Mesenchymal stem cell (in vitro differentiated cells and primary cell): ENCODE results near the gene MYO15B.

Source experiments
- DNase-seq: peaks from one replicate; pipeline ENCODE4 v3.0.0-alpha.2; 2013
- H2AFZ ChIP-seq: one replicate; pipeline ENCODE4 v1.6.1; 2013; ENCODE audit warnings: low read depth, mild to moderate bottlenecking, control low read depth, inconsistent platforms, low read length, moderate library complexity
- H2AK5ac ChIP-seq: 2 replicates; pipeline ENCODE4 v1.6.1; 2013; ENCODE audit warnings: low read length, moderate library complexity, mild to moderate bottlenecking, inconsistent platforms; ENCODE audit not compliant: severe bottlenecking
- H2BK120ac ChIP-seq: one replicate; pipeline ENCODE4 v1.6.1; 2013; ENCODE audit warnings: low read depth, mild to moderate bottlenecking, inconsistent platforms, low read length, moderate library complexity
- H2BK12ac ChIP-seq, 2 experiments: one replicate each; pipeline ENCODE4 v1.6.1; 2013; ENCODE audit warnings: inconsistent platforms in 2 of 2, low read length in 2 of 2, mild to moderate bottlenecking in 2 of 2, moderate library complexity in 2 of 2, control low read depth in 1 of 2
- H2BK15ac ChIP-seq: one replicate; pipeline ENCODE4 v1.6.1; 2013; ENCODE audit warnings: mild to moderate bottlenecking, low read depth, inconsistent platforms; ENCODE audit not compliant: poor library complexity, severe bottlenecking
- H2BK5ac ChIP-seq: 2 replicates; pipeline ENCODE4 v1.6.1; 2013; ENCODE audit warnings: low read depth, mild to moderate bottlenecking, low read length, control low read depth, inconsistent platforms; ENCODE audit not compliant: poor library complexity, severe bottlenecking
- H3K14ac ChIP-seq, 2 experiments: one replicate each; pipeline ENCODE4 v1.6.1; 2013; ENCODE audit warnings: inconsistent platforms in 2 of 2, low read length in 2 of 2, control low read depth in 1 of 2, mild to moderate bottlenecking in 1 of 2, moderate library complexity in 1 of 2
- H3K18ac ChIP-seq, 2 experiments: one replicate each; pipeline ENCODE4 v1.6.1; 2013; ENCODE audit warnings: inconsistent platforms in 2 of 2, low read length in 2 of 2, control low read depth in 1 of 2, low read depth in 1 of 2, mild to moderate bottlenecking in 1 of 2
- H3K23ac ChIP-seq, 2 experiments: one replicate each; pipeline ENCODE4 v1.6.1; 2013; ENCODE audit warnings: inconsistent platforms in 2 of 2, low read length in 2 of 2, mild to moderate bottlenecking in 2 of 2, moderate library complexity in 2 of 2, control low read depth in 1 of 2
- H3K27ac ChIP-seq: 2 replicates; pipeline ENCODE4 v1.5.1; 2013; ENCODE audit warnings: mild to moderate bottlenecking, moderate library complexity, low read length, control low read depth, inconsistent platforms; ENCODE audit not compliant: poor library complexity, severe bottlenecking
- H3K27me3 ChIP-seq, 2 experiments: 2 replicates each; pipeline versions ENCODE4 v1.6.1 to v1.7.0; 2013; ENCODE audit warnings: low read length in 2 of 2, mild to moderate bottlenecking in 2 of 2, moderate library complexity in 2 of 2, control low read depth in 1 of 2, inconsistent platforms in 1 of 2; ENCODE audit not compliant: control insufficient read depth in 1 of 2, insufficient read depth in 1 of 2
- H3K36me3 ChIP-seq, 2 experiments: 2 replicates each; pipeline versions ENCODE4 v1.6.1 to v1.7.0; 2013; ENCODE audit warnings: low read length in 2 of 2, control low read depth in 1 of 2, inconsistent platforms in 1 of 2, low read depth in 1 of 2, mild to moderate bottlenecking in 1 of 2; ENCODE audit not compliant: insufficient read depth in 2 of 2, control insufficient read depth in 1 of 2
- H3K4ac ChIP-seq, 2 experiments: one replicate each; pipeline ENCODE4 v1.6.1; 2013; ENCODE audit warnings: inconsistent platforms in 2 of 2, low read length in 2 of 2, mild to moderate bottlenecking in 2 of 2, moderate library complexity in 2 of 2, control low read depth in 1 of 2, low read depth in 1 of 2
- H3K4me1 ChIP-seq: 2 replicates; pipeline ENCODE4 v1.6.1; 2013; ENCODE audit warnings: low read depth, low read length, control low read depth; ENCODE audit not compliant: control insufficient read depth, insufficient read depth
- H3K4me2 ChIP-seq: 2 replicates; pipeline ENCODE4 v1.6.1; 2013; ENCODE audit warnings: low read length, mild to moderate bottlenecking, inconsistent platforms; ENCODE audit not compliant: poor library complexity, severe bottlenecking
- H3K4me3 ChIP-seq, 2 experiments: 2 replicates each; pipeline versions ENCODE4 v1.5.1 to v1.7.0; 2013; ENCODE audit warnings: low read length in 2 of 2, mild to moderate bottlenecking in 2 of 2, control low read depth in 1 of 2, low read depth in 1 of 2; ENCODE audit not compliant: insufficient read depth in 1 of 2
- H3K79me1 ChIP-seq: replicated peaks from 2 replicates; pipeline ENCODE4 v1.6.1; 2013; ENCODE audit warnings: mild to moderate bottlenecking, control low read depth, low read length, inconsistent platforms; ENCODE audit not compliant: poor library complexity, severe bottlenecking
- H3K9ac ChIP-seq: 2 replicates; pipeline ENCODE4 v1.7.0; 2013; ENCODE audit warnings: mild to moderate bottlenecking, low read length, moderate library complexity
- H3K9me3 ChIP-seq: 2 replicates; pipeline ENCODE4 v1.7.0; 2013; ENCODE audit warnings: mild to moderate bottlenecking, low read length; ENCODE audit not compliant: control insufficient read depth
- H4K8ac ChIP-seq: one replicate; pipeline ENCODE4 v1.6.1; 2013; ENCODE audit warnings: inconsistent platforms, mild to moderate bottlenecking, low read length, moderate library complexity
- H4K91ac ChIP-seq: one replicate; pipeline ENCODE4 v1.6.1; 2013; ENCODE audit warnings: mild to moderate bottlenecking, low read length, inconsistent platforms
- WGBS: methylation state at CpG from one replicate; pipeline ENCODE4 v1.1.7; 2013; ENCODE audit warnings: mixed read lengths; 5-methylcytosine and 5-hydroxymethylcytosine counted together

The MYO15B gene

DNA sequence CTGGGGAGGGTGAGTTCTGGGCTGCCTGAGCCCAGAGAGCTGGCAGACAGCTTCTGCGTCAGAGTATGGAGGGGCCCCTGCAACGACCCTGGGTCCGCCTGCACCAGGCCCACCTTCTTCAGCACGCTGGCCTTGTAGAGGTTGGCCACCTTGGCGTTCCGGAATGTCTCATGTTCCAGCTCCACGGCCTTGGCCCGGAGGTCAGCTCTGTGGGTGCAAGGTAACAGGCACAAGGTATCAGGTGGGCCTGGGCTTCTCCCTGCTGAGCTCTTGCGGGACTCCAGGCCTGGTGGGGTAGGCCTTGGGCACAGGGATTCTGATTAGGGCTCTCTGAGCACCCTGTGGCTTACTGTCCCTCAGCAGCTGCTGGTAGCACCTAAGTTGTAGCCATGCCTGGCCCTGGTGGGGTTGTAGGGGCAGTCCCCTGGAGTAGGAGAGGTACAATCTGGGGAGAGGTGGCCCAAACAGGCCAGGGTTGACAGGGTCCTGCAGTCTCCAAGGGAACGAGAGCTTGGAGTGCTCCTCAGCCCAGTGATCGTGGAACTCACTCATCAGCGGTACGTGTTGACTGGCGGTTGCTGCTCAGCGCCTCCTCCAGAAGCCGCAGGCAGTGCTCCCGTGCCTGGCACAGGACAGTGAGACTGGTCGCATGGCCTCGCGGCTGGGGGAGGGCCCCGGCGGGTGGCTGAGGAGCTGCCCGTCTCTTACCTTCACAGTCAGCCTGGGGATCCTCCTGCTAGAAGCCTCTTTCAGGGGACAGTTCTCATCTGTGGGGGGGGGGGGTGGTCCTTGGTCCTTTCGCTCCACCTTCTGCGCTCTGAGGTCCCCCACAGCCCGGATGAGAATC is 42.7 kb downstream of the MYO15B start:
- H2BK12ac ChIP-seq = no peak overlapping the region
- no peak overlapping the region for H3K4me3 ChIP-seq
- peaks cover 33% of the 10 kb centered on the region for H3K4me1 ChIP-seq
- WGBS = 92% methylated on average over 25 of the region's 26 CpGs
- H3K4me2 ChIP-seq = no peak overlapping the region
- DNase-seq = no peak
- H3K4ac ChIP-seq = no peak overlapping the region
- no peak overlapping the region for H3K18ac ChIP-seq
- no peak overlapping the region for H3K14ac ChIP-seq
- peaks cover 4 to 48% of the 10 kb centered on the region in 2 experiments for H3K36me3 ChIP-seq
- no peak overlapping the region for H3K23ac ChIP-seq
- no peak overlapping the region for H2BK120ac ChIP-seq
- H4K8ac ChIP-seq = no peak overlapping the region
- no peak overlapping the region for H3K9ac ChIP-seq
- no peaks in the 10 kb centered on the region for H3K27me3 ChIP-seq
- H3K9me3 ChIP-seq = no peaks in the 10 kb centered on the region
- no peak overlapping the region for H2AFZ ChIP-seq
- no peak overlapping the region for H2BK15ac ChIP-seq
- H3K79me1 ChIP-seq = no peaks in the 10 kb centered on the region
- no peak overlapping the region for H3K27ac ChIP-seq
- H4K91ac ChIP-seq = no peak overlapping the region
- no peak overlapping the region for H2BK5ac ChIP-seq
- H2AK5ac ChIP-seq = no peak overlapping the region

DNA sequence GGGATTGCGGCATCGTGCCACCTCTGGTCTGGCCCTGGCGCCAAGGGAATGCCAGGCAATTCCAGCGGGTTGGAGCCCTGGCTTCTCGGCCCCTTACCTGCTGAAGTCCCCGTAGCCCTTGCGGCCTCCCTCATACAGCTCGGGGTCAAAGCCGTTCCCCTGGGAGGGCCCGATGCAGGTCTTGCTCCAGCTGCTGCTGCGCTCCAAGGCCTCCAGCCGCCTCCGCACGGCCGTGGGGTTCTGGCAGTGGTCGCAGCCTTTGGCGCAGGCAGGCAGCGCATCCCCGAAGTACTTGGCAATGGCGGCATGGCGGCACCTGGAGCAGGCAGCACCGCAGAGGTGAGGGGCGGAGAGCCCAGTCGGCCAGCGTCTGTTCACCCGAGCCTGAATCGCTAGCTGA is 43.8 kb downstream of the MYO15B start:
- Histone ChIP-seq H3K27me3 (no peaks in the 10 kb centered on the region), H3K27ac (no peak overlapping the region), H4K91ac (no peak overlapping the region), H3K4ac (no peak overlapping the region), H2AK5ac (no peak overlapping the region), H2AFZ (no peak overlapping the region), H3K9me3 (no peaks in the 10 kb centered on the region), H3K4me3 (no peak overlapping the region), H3K36me3 (peaks cover 4 to 54% of the 10 kb centered on the region in 2 experiments), H2BK120ac (no peak overlapping the region), H4K8ac (no peak overlapping the region), H3K4me2 (no peak overlapping the region), H2BK12ac (no peak overlapping the region), H3K23ac (no peak overlapping the region), H2BK15ac (no peak overlapping the region), H3K4me1 (peaks cover 32% of the 10 kb centered on the region), H3K9ac (no peak overlapping the region), H3K18ac (no peak overlapping the region), H3K14ac (no peak overlapping the region), H2BK5ac (no peak overlapping the region), H3K79me1 (peaks cover 2% of the 10 kb centered on the region)
- 97% methylated on average over 27 of the region's 27 CpGs for WGBS
- DNase-seq = no peak

DNA sequence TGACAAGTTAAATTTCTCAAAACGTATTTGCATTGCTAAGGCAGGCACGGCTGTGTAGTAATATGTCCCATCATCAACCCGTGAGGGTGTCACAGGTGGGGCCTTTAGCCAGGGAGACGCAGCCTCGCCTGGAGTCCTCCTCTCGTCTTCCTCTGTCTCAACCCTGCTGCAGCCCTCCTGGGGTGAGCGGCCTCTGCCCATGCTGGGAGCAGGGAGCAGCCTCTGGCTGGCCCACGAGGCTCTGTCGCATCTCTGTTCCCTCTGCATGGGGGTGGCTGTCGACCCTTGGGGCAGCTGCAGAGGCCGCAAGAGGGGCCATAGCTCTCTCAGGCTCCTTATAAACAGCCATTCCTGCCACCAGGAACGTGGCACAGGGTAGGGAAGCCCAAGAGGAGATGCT is 44.8 kb downstream of the MYO15B start:
- Histone ChIP-seq H3K79me1 (peaks cover 2% of the 10 kb centered on the region), H2AK5ac (peak overlapping the region; percentile 11), H4K8ac (peak overlapping the region; percentile 39), H3K18ac (no peak overlapping the region), H3K4me1 (peaks cover 37% of the 10 kb centered on the region), H4K91ac (no peak overlapping the region), H2AFZ (no peak overlapping the region), H3K4ac (no peak overlapping the region), H3K9ac (peak overlapping the region; percentile 70), H3K36me3 (peaks cover 4 to 54% of the 10 kb centered on the region in 2 experiments), H2BK12ac (peak overlapping the region in 1 of 2 experiments; percentile 37), H3K4me3 (no peak overlapping the region), H3K4me2 (no peak overlapping the region), H3K27me3 (no peaks in the 10 kb centered on the region), H3K27ac (no peak overlapping the region), H3K23ac (no peak overlapping the region), H3K9me3 (no peaks in the 10 kb centered on the region), H2BK5ac (no peak overlapping the region), H2BK15ac (no peak overlapping the region), H3K14ac (no peak overlapping the region), H2BK120ac (no peak overlapping the region)
- 80% methylated on average over 12 of the region's 12 CpGs for WGBS
- no peak for DNase-seq

DNA sequence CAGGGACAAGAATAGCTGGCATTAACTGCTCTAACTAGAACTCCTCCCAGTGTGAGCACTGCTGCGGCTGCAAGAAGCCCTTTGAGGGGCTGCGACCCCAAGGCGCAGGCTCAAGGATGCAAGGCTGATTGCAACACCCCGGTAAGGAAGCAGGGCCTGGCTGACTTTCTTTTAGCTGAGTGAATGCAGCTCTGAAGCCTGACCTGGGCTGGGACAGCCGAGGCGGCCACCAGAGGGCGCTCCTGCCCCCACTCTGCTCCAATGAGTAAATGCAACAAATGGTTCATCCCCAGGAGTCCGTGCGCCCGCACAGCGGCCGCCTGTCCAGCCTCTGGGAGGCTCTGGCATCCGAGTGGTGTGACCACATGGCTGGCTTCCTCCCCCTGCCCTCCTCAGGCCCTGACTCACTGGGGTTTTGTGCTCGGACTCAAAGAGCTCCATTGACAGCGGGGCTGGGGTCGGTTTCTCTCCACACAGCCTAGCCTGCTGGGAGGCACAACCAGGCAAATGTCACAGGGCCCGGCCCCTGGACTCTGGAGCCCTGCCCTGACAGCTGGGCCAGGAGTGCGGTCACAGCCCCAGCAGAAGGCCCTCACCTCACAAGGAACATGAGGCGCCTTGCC is 45.4 kb downstream of the MYO15B start, which contains the start of gene SMIM5:
Gene SMIM5 (plus strand): TSS at position 572 of the 623 bp plus-strand sequence. CDS start 6,768 bp downstream, outside the sequence.
- Histone ChIP-seq H3K23ac (no peak within 1 kb of the TSS), H3K27me3 (no peaks in the 10 kb centered on the region), H4K8ac (peak within 1 kb of the TSS; percentile 64), H3K36me3 (peaks cover 4 to 57% of the 10 kb centered on the region in 2 experiments), H3K4me1 (peaks cover 37% of the 10 kb centered on the region), H2AK5ac (peak within 1 kb of the TSS; percentile 11), H3K18ac (peak within 1 kb of the TSS; percentile 46 to 62), H3K4me2 (peak within 1 kb of the TSS; percentile 59), H3K27ac (peak within 1 kb of the TSS; percentile 72), H3K79me1 (peaks cover 2% of the 10 kb centered on the region), H3K14ac (peak within 1 kb of the TSS in 1 of 2 experiments; percentile 55), H2AFZ (peak within 1 kb of the TSS; percentile 60), H3K9me3 (no peaks in the 10 kb centered on the region), H3K4me3 (peak within 1 kb of the TSS in 1 of 2 experiments; percentile 40), H2BK120ac (no peak within 1 kb of the TSS), H2BK5ac (no peak within 1 kb of the TSS), H2BK15ac (no peak within 1 kb of the TSS), H3K4ac (peak within 1 kb of the TSS; percentile 4 to 39), H3K9ac (peak within 1 kb of the TSS; percentile 70), H4K91ac (peak within 1 kb of the TSS; percentile 67), H2BK12ac (peak within 1 kb of the TSS; percentile 23 to 85)
- WGBS = 23% methylated on average over 19 of the region's 19 CpGs
- peak; percentile 95 for DNase-seq
